RWPE2 (cell line): Measurements from ENCODE around the gene CASP14.
"Not testable (repeated sequence)": the region's sequence is repeated elsewhere in the genome, so short reads cannot be mapped to it uniquely, and the experiment has no call there.

Experiments used
- ATAC-seq: fragments of 200-7000 bp; cut with Tn5 transposase; 3 replicates; pipeline ENCODE4 v1.9.1; 2021; ENCODE audit warnings: low read depth
- DNase-seq: peaks from one replicate; pipeline ENCODE4 v3.0.0-alpha.2; 2020; ENCODE audit warnings: low spot score
- H3K27ac ChIP-seq: fragments of 450-650 bp; 2 replicates; pipeline ENCODE4 v1.5.1; 2017; ENCODE audit warnings: mild to moderate bottlenecking; ENCODE audit not compliant: poor library complexity, severe bottlenecking
- H3K27me3 ChIP-seq: fragments of 250-450 bp; sonication (Bioruptor Pico); 2 replicates; pipeline ENCODE4 v1.5.1; 2021; ENCODE audit warnings: mild to moderate bottlenecking, moderate library complexity; ENCODE audit not compliant: insufficient read depth, poor library complexity, severe bottlenecking
- H3K36me3 ChIP-seq: fragments of 250-450 bp; sonication (Bioruptor Pico); 2 replicates; pipeline ENCODE4 v1.5.1; 2020; ENCODE audit warnings: low read depth, mild to moderate bottlenecking, moderate library complexity
- H3K4me1 ChIP-seq: fragments of 250-450 bp; sonication (Bioruptor Pico); 2 replicates; pipeline ENCODE4 v1.5.1; 2021; ENCODE audit warnings: mild to moderate bottlenecking, moderate library complexity; ENCODE audit not compliant: insufficient read depth, poor library complexity, severe bottlenecking
- H3K4me3 ChIP-seq: fragments of 250-450 bp; sonication (Bioruptor Pico); 2 replicates; pipeline ENCODE4 v1.5.1; 2021; ENCODE audit warnings: mild to moderate bottlenecking, moderate library complexity; ENCODE audit not compliant: severe bottlenecking
- H3K9me3 ChIP-seq: fragments of 250-450 bp; sonication (Bioruptor Pico); 2 replicates; pipeline ENCODE4 v1.5.1; 2021; ENCODE audit warnings: mild to moderate bottlenecking, moderate library complexity; ENCODE audit not compliant: severe bottlenecking
- CTCF ChIP-seq: fragments of 450-650 bp; IDR thresholded peaks from one replicate; pipeline ENCODE4 v1.5.1; 2017; ENCODE audit warnings: mild to moderate bottlenecking, moderate library complexity; ENCODE audit not compliant: poor library complexity, severe bottlenecking

CASP14 gene

GRCh38 chr19:15093001-15093400, 43.7 kb downstream of the CASP14 start:
- TF ChIP-seq CTCF = no peak
- ATAC-seq (no peak), DNase-seq (no peak)
- H3K4me1 ChIP-seq = no peaks in the 10 kb centered on the region
- no peak overlapping the region for H3K27ac ChIP-seq
- H3K4me3 ChIP-seq = no peak overlapping the region
- no peaks in the 10 kb centered on the region for H3K36me3 ChIP-seq
- no peaks in the 10 kb centered on the region for H3K9me3 ChIP-seq
- no peaks in the 10 kb centered on the region for H3K27me3 ChIP-seq

DNA sequence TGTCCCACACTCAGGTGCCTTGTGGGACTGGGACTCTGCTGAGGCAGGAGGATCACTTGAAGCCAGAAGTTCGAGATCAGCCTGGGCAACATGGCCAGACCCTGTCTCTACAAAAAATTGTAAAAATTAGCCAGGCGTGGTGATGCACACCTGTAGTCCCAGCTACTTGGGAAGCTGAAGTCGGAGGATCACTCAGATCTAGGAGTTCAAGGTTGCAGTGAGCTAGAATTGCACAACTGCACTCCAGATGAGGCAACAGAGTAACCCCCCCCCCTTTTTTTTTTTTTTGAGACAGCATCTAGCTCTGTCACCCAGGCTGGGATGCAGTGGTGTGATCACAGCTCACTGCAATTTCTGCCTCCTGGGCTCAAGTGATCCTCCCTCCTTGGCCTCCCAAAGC, 46.9 kb downstream of the CASP14 start:
- TF ChIP-seq CTCF = no peak
- Histone ChIP-seq H3K27ac (no peak overlapping the region), H3K4me3 (no peak overlapping the region), H3K4me1 (no peaks in the 10 kb centered on the region), H3K9me3 (no peaks in the 10 kb centered on the region), H3K27me3 (no peaks in the 10 kb centered on the region), H3K36me3 (no peaks in the 10 kb centered on the region)
- DNase-seq (no peak), ATAC-seq (no peak)

DNA sequence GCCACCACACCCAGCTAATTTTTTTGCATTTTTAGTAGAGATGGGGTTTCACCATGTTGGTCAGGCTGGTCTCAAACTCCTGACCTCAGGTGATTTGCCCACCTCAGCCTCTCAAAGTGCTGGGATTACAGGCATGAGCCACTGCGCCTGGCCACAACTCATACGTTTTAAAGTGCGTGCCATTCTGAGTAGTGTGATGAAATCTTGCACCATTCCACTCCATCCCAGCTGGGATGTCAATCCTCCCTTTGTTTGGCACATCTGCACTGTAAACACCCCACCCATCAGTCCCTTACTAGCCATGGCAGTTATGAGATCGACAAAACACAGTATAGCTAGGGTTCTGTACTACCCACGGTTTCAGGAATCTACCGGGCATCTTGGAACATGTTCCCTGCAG, 48.7 kb downstream of the CASP14 start:
- H3K4me3 ChIP-seq, H3K9me3 ChIP-seq, H3K27me3 ChIP-seq, H3K27ac ChIP-seq, DNase-seq, ATAC-seq, H3K36me3 ChIP-seq, H3K4me1 ChIP-seq: not testable (repeated sequence)

DNA sequence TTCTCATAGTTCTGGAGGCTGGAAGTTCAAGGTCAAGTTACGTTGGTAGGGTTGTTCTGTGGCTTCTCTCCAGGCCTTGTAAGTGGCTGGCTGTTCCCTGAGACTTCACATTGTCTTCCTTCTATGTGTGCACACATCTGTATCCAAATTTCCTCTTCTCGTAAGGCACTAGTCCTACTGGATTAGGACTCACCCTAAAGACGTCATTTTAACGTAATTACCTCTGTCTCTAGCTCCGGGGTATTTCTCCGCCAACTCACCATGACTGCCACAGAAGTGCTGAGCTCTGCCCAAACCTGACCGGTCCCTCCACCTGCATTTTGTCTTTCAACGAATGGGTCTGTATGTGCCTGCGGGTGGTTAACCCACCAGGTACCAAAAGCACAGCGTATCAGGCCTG, 49.2 kb downstream of the CASP14 start:
- no peak for DNase-seq

DNA sequence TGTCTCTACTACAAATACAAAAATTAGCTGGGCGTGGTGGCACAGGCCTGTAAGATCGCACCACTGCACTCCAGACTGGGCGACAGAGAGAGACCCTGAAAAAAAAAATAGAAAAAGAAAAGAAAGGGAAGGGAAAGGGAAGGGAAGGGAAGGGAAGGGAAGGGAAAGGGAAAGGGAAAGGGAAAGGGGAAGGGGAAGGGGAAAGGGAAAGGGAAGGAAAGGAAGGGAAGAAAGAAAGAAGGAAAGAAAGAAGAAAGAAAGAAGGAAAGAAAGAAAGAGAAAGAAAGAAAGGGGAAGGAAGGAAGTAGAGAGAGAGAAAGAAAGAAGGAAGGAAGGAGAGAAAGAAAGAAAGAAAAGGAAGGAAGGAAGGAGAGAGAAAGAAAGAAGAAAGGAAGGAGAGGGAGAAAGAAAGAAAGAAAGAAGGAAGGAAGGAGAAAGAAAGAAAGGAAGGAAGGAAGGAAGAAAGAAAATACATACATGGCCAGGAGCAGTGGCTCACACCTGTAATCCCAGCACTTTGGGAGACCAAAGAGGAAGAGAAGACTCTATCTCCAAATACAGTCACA, 49.8 kb downstream of the CASP14 start:
- ATAC-seq (no peak), DNase-seq (no peak)
- H3K4me1 ChIP-seq = no peaks in the 10 kb centered on the region
- H3K27me3 ChIP-seq = no peaks in the 10 kb centered on the region
- H3K4me3 ChIP-seq = no peak overlapping the region
- no peak overlapping the region for H3K27ac ChIP-seq
- TF ChIP-seq CTCF = no peak
- peaks cover 5% of the 10 kb centered on the region for H3K9me3 ChIP-seq
- H3K36me3 ChIP-seq = no peaks in the 10 kb centered on the region

More for the DNA sequence above, 49.2 kb downstream of the CASP14 start:
- H3K27me3 ChIP-seq = no peaks in the 10 kb centered on the region
- no peaks in the 10 kb centered on the region for H3K36me3 ChIP-seq
- ATAC-seq = no peak
- no peak for TF ChIP-seq CTCF
- H3K27ac ChIP-seq = no peak overlapping the region
- H3K9me3 ChIP-seq = no peaks in the 10 kb centered on the region
- H3K4me3 ChIP-seq = no peak overlapping the region
- H3K4me1 ChIP-seq = no peaks in the 10 kb centered on the region
